Measurements from ENCODE around the gene ORC2. TPM values are rescaled to one million over a fixed set of nuclear protein-coding genes. Genes with fewer than 3 reads are reported as not detected.
"Not testable (repeated sequence)": the region's sequence is repeated elsewhere in the genome, so short reads cannot be mapped to it uniquely, and the experiment has no call there.

ORC2 gene
- total RNA-seq, 2 donors from 2014 or later = 16.4 to 20.0 TPM

- Histone ChIP-seq H3K36me3 (peaks cover 3% of the 10 kb centered on the region), H3K4me1 (ENCODE audit: control insufficient read depth in 1 of 2, low read depth in 2 of 2) (peaks cover 0 to 6% of the 10 kb centered on the region in 2 donors), H3K27me3 (replicated peaks; ENCODE audit: insufficient read depth) (no peaks in the 10 kb centered on the region), H3K27ac (no peak overlapping the region), H3K9me3 (no peaks in the 10 kb centered on the region), H3K4me3 (no peak overlapping the region)
- ATAC-seq (ENCODE audit: insufficient number of reproducible peaks, low FRiP score, low read depth) (no peak), DNase-seq (ENCODE audit: low spot score) (no peak)
- TF ChIP-seq, protein P1, sequence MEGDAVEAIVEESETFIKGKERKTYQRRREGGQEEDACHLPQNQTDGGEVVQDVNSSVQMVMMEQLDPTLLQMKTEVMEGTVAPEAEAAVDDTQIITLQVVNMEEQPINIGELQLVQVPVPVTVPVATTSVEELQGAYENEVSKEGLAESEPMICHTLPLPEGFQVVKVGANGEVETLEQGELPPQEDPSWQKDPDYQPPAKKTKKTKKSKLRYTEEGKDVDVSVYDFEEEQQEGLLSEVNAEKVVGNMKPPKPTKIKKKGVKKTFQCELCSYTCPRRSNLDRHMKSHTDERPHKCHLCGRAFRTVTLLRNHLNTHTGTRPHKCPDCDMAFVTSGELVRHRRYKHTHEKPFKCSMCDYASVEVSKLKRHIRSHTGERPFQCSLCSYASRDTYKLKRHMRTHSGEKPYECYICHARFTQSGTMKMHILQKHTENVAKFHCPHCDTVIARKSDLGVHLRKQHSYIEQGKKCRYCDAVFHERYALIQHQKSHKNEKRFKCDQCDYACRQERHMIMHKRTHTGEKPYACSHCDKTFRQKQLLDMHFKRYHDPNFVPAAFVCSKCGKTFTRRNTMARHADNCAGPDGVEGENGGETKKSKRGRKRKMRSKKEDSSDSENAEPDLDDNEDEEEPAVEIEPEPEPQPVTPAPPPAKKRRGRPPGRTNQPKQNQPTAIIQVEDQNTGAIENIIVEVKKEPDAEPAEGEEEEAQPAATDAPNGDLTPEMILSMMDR (IDR thresholded peaks at IDR 0.05) = no peak
Observed at GRCh38 chr2:200968735-200969134, 5.3 kb upstream of the ORC2 start.

DNA sequence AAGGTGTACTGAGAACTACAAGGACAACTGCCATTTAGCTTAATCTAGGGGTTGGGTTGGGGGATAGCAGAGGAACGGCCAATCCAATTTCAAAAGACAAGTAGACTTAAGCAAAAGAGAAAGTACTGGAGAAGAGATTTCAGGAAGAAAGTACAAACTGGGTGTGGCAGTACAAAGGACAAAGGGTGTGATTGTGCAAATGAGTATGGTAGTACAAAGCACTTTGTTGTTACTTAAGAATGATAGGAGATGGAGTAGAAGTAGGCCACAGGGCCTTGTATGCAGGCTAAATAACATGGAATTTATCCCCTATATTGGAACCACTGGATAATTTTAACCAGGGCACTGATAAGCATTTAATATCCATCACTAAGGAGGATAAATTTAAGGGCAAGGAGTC, 4.7 kb upstream of the ORC2 start:
- Histone ChIP-seq H3K9me3 (no peaks in the 10 kb centered on the region), H3K4me1 (ENCODE audit: control insufficient read depth in 1 of 2, low read depth in 2 of 2) (peaks cover 0 to 6% of the 10 kb centered on the region in 2 donors), H3K36me3 (peaks cover 3% of the 10 kb centered on the region), H3K4me3 (no peak overlapping the region), H3K27me3 (replicated peaks; ENCODE audit: insufficient read depth) (no peaks in the 10 kb centered on the region), H3K27ac (no peak overlapping the region)
- TF ChIP-seq, protein P1 (IDR thresholded peaks at IDR 0.05) = no peak
- no peak for ATAC-seq (ENCODE audit: insufficient number of reproducible peaks, low FRiP score, low read depth)
- DNase-seq (ENCODE audit: low spot score) = no peak

GRCh38 chr2:200966770-200967169, 3.3 kb upstream of the ORC2 start:
- H3K9me3 ChIP-seq = no peaks in the 10 kb centered on the region
- H3K27me3 ChIP-seq (replicated peaks; ENCODE audit: insufficient read depth) = no peaks in the 10 kb centered on the region
- TF ChIP-seq, protein P1 (IDR thresholded peaks at IDR 0.05) = no peak
- ATAC-seq (ENCODE audit: insufficient number of reproducible peaks, low FRiP score, low read depth) = no peak
- H3K27ac ChIP-seq = no peak overlapping the region
- H3K4me3 ChIP-seq = no peak overlapping the region
- peaks cover 8 to 18% of the 10 kb centered on the region in 2 donors for H3K4me1 ChIP-seq (ENCODE audit: control insufficient read depth in 1 of 2, low read depth in 2 of 2)
- DNase-seq (ENCODE audit: low spot score) = no peak
- peaks cover 3% of the 10 kb centered on the region for H3K36me3 ChIP-seq

DNA sequence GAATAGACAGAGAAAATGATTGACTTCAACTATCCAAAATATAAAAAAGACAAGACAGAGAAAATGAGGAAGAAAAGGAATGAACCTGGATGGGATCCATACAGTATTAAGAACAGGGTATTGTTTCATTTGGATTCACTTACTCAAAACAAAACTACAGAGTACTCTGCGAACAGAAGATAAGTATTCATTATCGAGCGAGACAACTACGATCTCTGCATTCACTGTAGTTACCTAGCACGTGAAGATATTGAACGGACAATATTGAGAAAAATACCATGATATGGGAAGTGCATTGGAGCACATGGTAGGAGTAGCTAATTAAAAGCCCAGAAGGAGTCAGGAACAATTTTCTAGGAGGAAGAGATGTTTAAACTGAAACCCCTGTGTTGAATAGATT, 1.0 kb upstream of the ORC2 start:
- Histone ChIP-seq H3K36me3 (no peaks in the 10 kb centered on the region), H3K4me1 (ENCODE audit: control insufficient read depth in 1 of 2, low read depth in 2 of 2) (peaks cover 14 to 29% of the 10 kb centered on the region in 2 donors), H3K9me3 (no peaks in the 10 kb centered on the region), H3K27me3 (replicated peaks; ENCODE audit: insufficient read depth) (no peaks in the 10 kb centered on the region), H3K27ac (no peak overlapping the region), H3K4me3 (peak overlapping the region; percentile 89)
- DNase-seq (ENCODE audit: low spot score) (no peak), ATAC-seq (ENCODE audit: insufficient number of reproducible peaks, low FRiP score, low read depth) (no peak)
- TF ChIP-seq, protein P1 (IDR thresholded peaks at IDR 0.05) = no peak

DNA sequence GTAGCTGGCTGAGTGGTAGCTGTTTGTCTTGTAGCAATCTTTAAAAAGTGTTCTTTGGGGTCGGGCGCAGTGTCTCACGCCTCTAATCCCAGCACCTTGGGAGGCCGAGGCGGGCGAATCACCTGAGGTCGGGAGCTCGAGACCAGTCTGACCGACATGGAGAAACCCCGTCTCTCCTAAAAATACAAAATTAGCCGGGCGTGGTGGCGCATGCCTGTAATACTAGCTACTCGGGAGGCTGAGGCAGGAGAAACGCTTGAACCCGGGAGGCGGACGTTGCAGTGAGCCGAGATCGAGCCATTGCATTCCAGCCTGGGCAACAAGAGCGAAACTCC, 425 bp upstream of the ORC2 start:
- H3K36me3 ChIP-seq; ATAC-seq (ENCODE audit: insufficient number of reproducible peaks, low FRiP score, low read depth); H3K9me3 ChIP-seq; H3K27me3 ChIP-seq (replicated peaks; ENCODE audit: insufficient read depth); DNase-seq (ENCODE audit: low spot score): not testable (repeated sequence)
- H3K4me1 ChIP-seq (ENCODE audit: control insufficient read depth in 1 of 2, low read depth in 2 of 2) = peaks cover 14 to 29% of the 10 kb centered on the region in 2 donors
- peak overlapping the region; percentile 79 for H3K27ac ChIP-seq
- peak overlapping the region; percentile 89 for H3K4me3 ChIP-seq

DNA sequence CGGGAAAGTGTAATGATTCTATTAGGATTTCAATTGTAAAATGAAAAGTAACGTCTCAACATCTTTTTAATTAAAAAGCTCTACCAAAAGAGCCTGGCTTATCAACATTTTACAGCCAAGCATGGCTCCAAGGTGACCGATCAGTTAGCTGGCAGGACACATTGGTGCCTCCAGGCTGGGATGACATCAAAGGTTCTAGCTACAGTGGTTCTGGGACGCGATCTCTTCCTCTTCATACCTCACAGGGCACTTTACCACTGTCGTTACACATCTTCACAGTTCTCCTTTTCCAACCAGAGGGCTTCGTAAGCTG, 693 bp downstream of the ORC2 start:
- Histone ChIP-seq H3K4me3 (peak overlapping the region; percentile 89), H3K27me3 (replicated peaks; ENCODE audit: insufficient read depth) (no peaks in the 10 kb centered on the region), H3K4me1 (ENCODE audit: control insufficient read depth in 1 of 2, low read depth in 2 of 2) (peaks cover 14 to 29% of the 10 kb centered on the region in 2 donors), H3K9me3 (no peaks in the 10 kb centered on the region), H3K36me3 (peaks cover 2% of the 10 kb centered on the region), H3K27ac (peak overlapping the region; percentile 79)
- DNase-seq (ENCODE audit: low spot score) = no peak
- TF ChIP-seq, protein P1 (IDR thresholded peaks at IDR 0.05) = no peak
- ATAC-seq (ENCODE audit: insufficient number of reproducible peaks, low FRiP score, low read depth) = no peak

Measured in thoracic aorta (tissue), 2 donors.